Measurements from ENCODE around the gene TBX5.

TBX5 gene

DNA sequence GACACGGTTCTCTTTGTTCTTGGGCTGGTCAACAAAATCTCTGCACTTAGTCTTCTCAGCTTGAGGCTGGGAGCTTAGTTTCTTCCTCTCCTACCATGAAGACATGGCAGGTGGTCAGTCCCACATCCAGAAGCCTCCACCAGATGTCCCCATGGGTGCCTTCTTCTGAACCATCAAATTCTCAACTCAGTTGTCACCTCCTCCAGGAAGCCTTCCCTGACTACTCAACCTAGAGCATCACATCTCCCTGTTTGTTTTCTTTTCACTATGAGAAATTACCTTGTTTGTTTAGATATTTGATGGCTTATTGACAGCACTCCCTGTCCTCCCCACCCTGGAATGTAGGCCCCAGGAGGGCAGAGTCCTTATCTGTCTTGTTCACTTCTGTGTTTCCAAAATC lies 84.4 kb downstream of the TBX5 start:
- DNase-seq = no peak
- no peak for TF ChIP-seq POLR2A (IDR thresholded peaks at IDR 0.05; ENCODE audit: low read length)
- TF ChIP-seq GATA1 (IDR thresholded peaks at IDR 0.05; ENCODE audit: low read depth, low read length) = no peak

DNA sequence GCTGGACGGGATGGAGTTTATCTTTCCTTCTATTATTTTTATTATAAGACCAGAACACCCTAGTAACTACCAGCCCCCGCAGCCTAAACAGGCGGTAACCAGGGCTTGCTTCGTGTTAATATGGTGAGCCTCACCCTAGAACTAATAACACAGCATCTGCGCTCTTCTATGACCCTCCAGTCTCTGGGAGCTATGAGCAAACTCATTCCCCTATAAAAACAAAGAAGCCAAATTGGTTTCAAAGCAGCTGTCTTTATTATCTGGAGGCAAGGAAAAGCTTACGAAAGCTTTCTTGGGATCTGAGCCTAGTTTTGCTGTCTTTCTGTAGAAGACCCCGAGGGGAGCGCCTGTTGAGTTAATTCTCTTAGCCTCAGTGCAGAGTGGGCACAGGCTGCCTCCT lies 85.0 kb downstream of the TBX5 start:
- no peak for DNase-seq
- TF ChIP-seq GATA1 (IDR thresholded peaks at IDR 0.05; ENCODE audit: low read depth, low read length) (no peak), POLR2A (IDR thresholded peaks at IDR 0.05; ENCODE audit: low read length) (no peak)

DNA sequence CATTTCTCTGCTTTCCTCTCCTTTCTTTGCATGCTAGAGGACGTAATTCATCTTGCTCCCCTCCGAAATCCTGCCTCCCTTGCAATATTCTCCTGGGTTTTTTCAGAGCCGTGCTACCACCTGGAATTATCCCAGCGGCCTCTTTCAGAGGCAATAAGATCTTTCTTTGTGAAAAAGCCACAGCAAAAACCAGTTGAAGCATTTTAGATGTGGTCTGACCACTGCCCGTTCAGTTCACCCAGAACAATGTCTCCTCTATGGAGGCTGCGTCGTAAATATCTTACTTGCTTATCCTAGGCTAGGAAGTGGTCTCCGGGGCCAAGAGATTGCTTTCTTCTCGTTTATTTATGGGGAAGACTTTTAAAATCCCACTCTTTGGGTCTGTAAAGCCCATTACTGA lies 85.8 kb downstream of the TBX5 start:
- no peak for DNase-seq
- no peak for TF ChIP-seq POLR2A (IDR thresholded peaks at IDR 0.05; ENCODE audit: low read length)
- no peak for TF ChIP-seq GATA1 (IDR thresholded peaks at IDR 0.05; ENCODE audit: low read depth, low read length)

DNA sequence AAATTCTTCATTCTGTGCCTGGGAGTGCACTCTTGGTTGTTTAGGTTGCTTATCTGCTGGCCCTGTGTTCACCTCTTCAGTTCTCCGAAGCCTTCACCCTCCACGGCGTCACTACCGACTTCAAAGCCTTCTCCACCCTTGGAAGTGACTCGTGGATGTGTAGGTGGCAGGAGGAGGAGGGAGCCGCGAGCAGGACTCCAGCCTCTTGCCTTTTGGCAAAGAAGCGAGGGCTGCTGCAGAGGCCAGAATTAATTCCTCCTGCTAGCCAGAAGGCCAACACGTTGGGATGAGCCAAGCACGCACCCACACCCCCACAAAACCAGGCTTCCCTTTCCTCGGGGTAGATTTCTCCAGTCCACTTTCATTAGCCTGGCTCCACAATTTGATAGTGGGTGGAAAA lies 86.5 kb downstream of the TBX5 start:
- DNase-seq = no peak

DNA sequence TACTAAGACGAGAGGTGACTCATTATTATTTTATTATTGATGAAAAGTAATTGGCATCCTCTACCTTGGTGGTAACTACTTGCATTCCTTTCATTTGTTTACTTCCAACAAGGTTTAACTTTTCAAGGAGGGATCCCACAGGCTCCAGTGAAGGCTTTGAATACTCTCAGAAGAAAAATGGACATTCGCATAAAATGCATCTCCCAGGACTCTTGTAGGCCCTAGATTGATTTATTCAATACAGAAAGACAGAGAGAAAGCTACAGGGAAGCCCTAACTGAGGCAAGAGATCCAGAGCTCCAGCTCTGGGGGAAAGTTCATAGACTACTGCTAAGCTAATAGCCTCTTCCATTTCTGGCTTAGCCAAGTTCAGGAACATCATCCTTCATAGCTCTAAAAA lies 87.0 kb downstream of the TBX5 start:
- DNase-seq = no peak
- no peak for TF ChIP-seq POLR2A (IDR thresholded peaks at IDR 0.05; ENCODE audit: low read length)
- no peak for TF ChIP-seq GATA1 (IDR thresholded peaks at IDR 0.05; ENCODE audit: low read depth, low read length)

More for the DNA sequence above, 86.5 kb downstream of the TBX5 start:
- TF ChIP-seq GATA1 (IDR thresholded peaks at IDR 0.05; ENCODE audit: low read depth, low read length) (no peak), POLR2A (IDR thresholded peaks at IDR 0.05; ENCODE audit: low read length) (no peak)

DNA sequence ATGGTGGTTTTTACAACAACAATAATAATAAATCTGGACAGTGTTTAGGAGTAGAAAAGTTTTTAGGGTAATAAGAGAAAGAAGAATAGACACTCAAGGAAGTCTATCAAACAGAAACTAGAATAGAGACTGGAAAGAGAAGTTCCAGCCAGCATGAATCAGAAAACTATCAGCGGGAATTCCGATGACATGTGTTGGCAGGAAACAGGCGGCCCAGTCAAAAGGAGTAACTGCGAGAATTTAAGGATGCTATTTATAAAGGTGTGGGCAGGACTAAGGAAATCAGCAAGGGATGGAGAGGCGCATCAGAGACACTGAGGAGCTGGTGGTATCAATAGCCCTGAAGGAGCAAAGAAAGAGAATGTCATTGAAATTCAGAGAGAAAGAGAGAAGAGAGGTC lies 89.9 kb downstream of the TBX5 start:
- no peak for TF ChIP-seq POLR2A (IDR thresholded peaks at IDR 0.05; ENCODE audit: low read length)
- TF ChIP-seq GATA1 (IDR thresholded peaks at IDR 0.05; ENCODE audit: low read depth, low read length) = no peak
- DNase-seq = no peak

DNA sequence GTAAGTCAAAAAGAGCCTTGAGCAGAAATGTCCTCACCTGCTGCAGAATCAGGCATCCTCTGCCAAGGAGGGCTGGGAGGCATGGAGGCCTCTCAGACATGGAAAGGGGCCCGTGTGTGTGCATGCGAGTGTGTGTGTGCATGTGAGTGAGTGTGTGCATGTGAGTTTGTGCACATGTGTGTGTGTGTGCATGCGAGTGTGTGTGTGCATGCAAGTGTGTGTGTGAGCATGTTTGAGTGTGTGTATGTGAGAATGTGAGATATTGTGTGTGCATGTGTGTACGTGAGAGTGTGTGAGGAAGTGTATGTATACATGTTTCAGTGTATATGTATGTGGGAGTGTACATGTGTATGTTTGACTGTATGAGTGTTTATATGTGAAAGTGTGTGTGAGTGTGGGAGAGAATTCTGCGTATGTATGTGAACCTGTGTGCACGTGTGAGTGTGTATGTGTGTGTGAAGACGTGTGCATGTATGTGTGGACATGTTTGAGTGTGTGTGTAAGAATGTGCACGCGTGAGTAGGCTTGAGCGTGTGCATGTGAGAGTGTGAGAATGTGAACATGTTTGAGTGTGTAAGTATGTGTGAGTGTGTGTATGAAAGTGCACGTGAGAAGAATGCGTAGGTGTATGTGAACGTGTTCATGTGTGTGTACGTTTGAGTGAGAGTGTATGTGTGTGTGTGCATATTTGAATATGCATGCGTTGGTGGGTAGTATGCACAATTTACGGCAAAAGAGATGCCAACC lies 90.8 kb downstream of the TBX5 start:
- no peak for DNase-seq
- TF ChIP-seq POLR2A (IDR thresholded peaks at IDR 0.05; ENCODE audit: low read length) = no peak
- TF ChIP-seq GATA1 (IDR thresholded peaks at IDR 0.05; ENCODE audit: low read depth, low read length) = no peak

DNA sequence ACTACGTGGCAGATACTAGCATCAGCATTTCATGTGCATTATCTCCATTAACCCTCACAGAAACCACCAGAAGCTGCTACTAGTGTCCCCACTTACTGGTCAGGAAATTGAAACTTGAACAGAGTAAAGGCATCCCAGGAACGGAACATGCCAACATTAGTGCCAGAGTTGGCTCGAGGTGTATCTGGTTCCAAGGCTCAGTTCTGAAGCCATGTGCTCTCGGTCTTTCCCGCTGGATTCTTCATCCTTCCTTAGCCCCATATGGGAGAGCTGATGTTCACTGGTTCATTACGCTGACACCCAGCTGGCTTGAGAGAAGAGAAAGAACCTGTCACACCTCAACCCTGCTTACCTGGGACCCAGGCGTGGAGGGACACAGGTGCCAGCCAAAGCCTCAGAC lies 91.5 kb downstream of the TBX5 start:
- DNase-seq = no peak
- no peak for TF ChIP-seq POLR2A (IDR thresholded peaks at IDR 0.05; ENCODE audit: low read length)
- no peak for TF ChIP-seq GATA1 (IDR thresholded peaks at IDR 0.05; ENCODE audit: low read depth, low read length)

DNA sequence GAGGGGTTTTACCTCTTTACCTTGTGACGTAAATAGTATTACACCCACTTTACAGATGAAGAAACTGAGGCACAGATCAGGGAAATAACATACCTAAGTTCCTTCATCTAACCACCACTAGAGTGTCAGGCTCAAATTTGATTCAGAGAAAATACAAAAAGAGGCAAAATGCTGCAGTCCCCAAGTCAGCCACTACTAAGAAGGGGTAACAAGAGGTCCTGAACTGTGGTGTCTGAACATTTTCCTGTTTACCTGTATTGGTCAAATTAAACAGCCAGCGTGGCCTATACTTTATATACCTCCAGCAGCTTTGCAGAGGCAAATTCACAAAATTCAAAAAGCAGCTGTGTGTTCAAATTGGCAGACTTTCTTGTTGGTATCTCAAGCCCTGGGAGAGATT lies 92.0 kb downstream of the TBX5 start:
- TF ChIP-seq GATA1 (IDR thresholded peaks at IDR 0.05; ENCODE audit: low read depth, low read length) (no peak), POLR2A (IDR thresholded peaks at IDR 0.05; ENCODE audit: low read length) (no peak)
- no peak for DNase-seq

DNA sequence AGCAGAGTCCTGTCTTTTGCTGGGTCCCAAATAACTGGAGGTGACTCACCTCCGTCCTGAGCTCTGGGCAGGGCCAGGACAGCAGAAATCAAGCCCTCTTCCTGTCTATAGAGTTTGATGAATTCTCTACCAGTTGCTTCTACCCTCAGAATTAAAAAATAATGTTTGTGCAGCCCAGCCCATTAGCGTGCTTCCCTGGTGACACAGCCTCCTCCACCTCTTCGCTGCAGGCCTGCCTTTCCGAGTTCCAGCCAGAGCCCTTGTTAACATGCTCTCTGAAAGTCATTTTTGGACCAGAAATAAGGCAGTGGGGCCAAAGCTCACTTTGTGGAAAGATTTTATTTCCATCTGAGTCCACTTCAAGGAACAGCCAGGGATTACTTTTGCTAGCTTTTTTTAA lies 94.0 kb downstream of the TBX5 start:
- TF ChIP-seq GATA1 (IDR thresholded peaks at IDR 0.05; ENCODE audit: low read depth, low read length) = no peak
- no peak for TF ChIP-seq POLR2A (IDR thresholded peaks at IDR 0.05; ENCODE audit: low read length)
- DNase-seq = no peak

DNA sequence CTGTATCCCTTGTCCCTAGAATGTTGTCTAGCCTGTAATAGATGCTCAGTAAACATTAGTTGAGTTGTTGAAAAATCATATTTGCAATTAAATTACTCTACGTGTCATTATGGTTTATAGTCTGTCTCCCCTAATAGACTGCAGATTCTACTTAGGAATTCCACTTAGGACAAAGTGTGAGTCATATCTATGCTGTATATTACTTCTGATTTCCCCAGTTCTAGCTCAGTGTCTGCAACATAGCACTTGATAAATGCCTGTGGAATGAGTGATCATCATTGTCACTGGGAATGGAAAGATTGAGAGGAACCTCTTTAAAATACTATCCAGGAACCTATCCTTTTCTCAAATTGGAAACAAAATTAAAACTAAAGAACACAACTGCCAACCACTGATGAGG lies 99.3 kb downstream of the TBX5 start:
- TF ChIP-seq GATA1 (IDR thresholded peaks at IDR 0.05; ENCODE audit: low read depth, low read length) (no peak), POLR2A (IDR thresholded peaks at IDR 0.05; ENCODE audit: low read length) (no peak)
- DNase-seq = no peak

DNA sequence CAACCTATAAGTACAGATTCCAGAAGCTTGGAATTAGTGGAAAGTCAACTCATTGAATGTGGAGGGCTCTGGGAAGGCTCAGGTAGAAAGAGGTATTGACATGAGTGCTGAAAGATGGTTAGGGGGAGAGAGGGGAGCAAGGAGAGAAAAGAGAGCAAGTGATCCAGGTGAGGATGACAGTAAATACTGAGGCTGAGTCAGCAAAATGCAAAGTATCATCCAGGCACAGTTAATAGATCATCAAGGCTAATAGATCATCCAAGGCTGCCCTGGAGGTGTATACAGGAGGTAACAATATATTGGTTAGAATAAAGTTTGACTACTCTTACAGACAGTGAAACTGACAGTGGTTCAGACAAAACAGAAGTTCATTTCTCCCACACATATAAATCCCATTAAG lies 100.5 kb downstream of the TBX5 start:
- DNase-seq = no peak
- TF ChIP-seq GATA1 (IDR thresholded peaks at IDR 0.05; ENCODE audit: low read depth, low read length) (no peak), POLR2A (IDR thresholded peaks at IDR 0.05; ENCODE audit: low read length) (no peak)

Data from erythroblast (primary cell).